ENCODE results near the gene GP1BA. TPM values are rescaled to one million over a fixed set of nuclear protein-coding genes. Genes with fewer than 3 reads are reported as not detected.

GP1BA gene
- total RNA-seq, 4 donors from 2014 or later = 0.19 TPM; not detected in 3

- ATAC-seq = no peak
- Histone ChIP-seq H3K36me3 (peaks cover 0 to 76% of the 10 kb centered on the region in 2 donors), H3K4me1 (peaks cover 0 to 20% (median 11%) of the 10 kb centered on the region in 3 donors), H3K4me3 (no peak overlapping the region), H3K27ac (no peak overlapping the region), H3K27me3 (peaks cover 18% of the 10 kb centered on the region), H3K9me3 (no peaks in the 10 kb centered on the region)
- TF ChIP-seq POLR2A (IDR thresholded peaks at IDR 0.05) (no peak), POLR2AphosphoS5 (IDR thresholded peaks at IDR 0.05) (no peak), EP300 (IDR thresholded peaks at IDR 0.05) (no peak)
- TF ChIP-seq, protein P1, sequence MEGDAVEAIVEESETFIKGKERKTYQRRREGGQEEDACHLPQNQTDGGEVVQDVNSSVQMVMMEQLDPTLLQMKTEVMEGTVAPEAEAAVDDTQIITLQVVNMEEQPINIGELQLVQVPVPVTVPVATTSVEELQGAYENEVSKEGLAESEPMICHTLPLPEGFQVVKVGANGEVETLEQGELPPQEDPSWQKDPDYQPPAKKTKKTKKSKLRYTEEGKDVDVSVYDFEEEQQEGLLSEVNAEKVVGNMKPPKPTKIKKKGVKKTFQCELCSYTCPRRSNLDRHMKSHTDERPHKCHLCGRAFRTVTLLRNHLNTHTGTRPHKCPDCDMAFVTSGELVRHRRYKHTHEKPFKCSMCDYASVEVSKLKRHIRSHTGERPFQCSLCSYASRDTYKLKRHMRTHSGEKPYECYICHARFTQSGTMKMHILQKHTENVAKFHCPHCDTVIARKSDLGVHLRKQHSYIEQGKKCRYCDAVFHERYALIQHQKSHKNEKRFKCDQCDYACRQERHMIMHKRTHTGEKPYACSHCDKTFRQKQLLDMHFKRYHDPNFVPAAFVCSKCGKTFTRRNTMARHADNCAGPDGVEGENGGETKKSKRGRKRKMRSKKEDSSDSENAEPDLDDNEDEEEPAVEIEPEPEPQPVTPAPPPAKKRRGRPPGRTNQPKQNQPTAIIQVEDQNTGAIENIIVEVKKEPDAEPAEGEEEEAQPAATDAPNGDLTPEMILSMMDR (IDR thresholded peaks at IDR 0.05) = no peak
- WGBS, 2 donors (ENCODE audit: low coverage in 1 of 2) = 90 to 100% methylated on average over 2 to 3 of the region's 13 CpGs
Measured at GRCh38 chr17:4895121-4895520, 37.0 kb upstream of the GP1BA start.

DNA sequence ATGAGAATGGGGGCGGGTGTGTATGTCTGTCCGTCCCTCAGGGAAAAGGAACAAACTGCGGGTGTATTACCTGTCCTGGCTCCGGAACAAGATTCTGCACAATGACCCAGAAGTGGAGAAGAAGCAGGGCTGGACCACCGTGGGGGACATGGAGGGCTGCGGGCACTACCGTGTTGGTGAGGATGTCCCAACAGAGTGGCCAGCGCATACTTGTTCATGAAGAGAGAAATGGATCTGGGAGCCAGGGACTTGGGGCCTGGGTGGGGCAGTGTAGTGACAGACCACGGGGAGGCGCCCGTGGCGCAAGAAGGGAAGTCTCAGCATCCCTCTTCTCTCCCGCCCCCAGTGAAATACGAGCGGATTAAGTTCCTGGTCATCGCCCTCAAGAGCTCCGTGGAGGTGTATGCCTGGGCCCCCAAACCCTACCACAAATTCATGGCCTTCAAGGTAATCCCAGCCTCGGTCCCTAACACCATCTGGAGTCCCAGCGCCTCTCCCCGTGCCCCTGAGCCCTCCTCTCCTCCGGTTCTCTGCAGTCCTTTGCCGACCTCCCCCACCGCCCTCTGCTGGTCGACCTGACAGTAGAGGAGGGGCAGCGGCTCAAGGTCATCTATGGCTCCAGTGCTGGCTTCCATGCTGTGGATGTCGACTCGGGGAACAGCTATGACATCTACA lies 36.3 kb upstream of the GP1BA start:
- no peak for TF ChIP-seq POLR2AphosphoS5 (IDR thresholded peaks at IDR 0.05)
- TF ChIP-seq POLR2A (IDR thresholded peaks at IDR 0.05) = no peak
- no peak for TF ChIP-seq EP300 (IDR thresholded peaks at IDR 0.05)
- TF ChIP-seq, protein P1 (IDR thresholded peaks at IDR 0.05) = no peak
- WGBS, 2 donors (ENCODE audit: low coverage in 1 of 2) = 67 to 72% methylated on average over 12 to 16 of the region's 27 CpGs
- H3K27me3 ChIP-seq = peaks cover 25% of the 10 kb centered on the region
- H3K36me3 ChIP-seq = peaks cover 0 to 69% of the 10 kb centered on the region in 2 donors
- H3K27ac ChIP-seq = no peak overlapping the region
- H3K4me3 ChIP-seq = no peak overlapping the region
- no peak for ATAC-seq
- H3K4me1 ChIP-seq = peaks cover 0 to 26% (median 11%) of the 10 kb centered on the region in 3 donors
- H3K9me3 ChIP-seq = no peaks in the 10 kb centered on the region

- Histone ChIP-seq H3K27me3 (peaks cover 32% of the 10 kb centered on the region), H3K36me3 (peaks cover 0 to 62% of the 10 kb centered on the region in 2 donors), H3K4me3 (no peak overlapping the region), H3K4me1 (peaks cover 0 to 30% (median 11%) of the 10 kb centered on the region in 3 donors), H3K9me3 (no peaks in the 10 kb centered on the region), H3K27ac (no peak overlapping the region)
- ATAC-seq = no peak
- no peak for TF ChIP-seq POLR2AphosphoS5 (IDR thresholded peaks at IDR 0.05)
- TF ChIP-seq, protein P1 (IDR thresholded peaks at IDR 0.05) = no peak
- TF ChIP-seq POLR2A (IDR thresholded peaks at IDR 0.05) = no peak
- no peak for TF ChIP-seq EP300 (IDR thresholded peaks at IDR 0.05)
- 86% methylated on average over 2 to 4 of the region's 27 CpGs for WGBS, 2 donors (ENCODE audit: low coverage in 1 of 2)
Measured at GRCh38 chr17:4896332-4897197, 35.5 kb upstream of the GP1BA start.

- no peak overlapping the region for H3K4me3 ChIP-seq
- peaks cover 0 to 35% (median 11%) of the 10 kb centered on the region in 3 donors for H3K4me1 ChIP-seq
- no peak for ATAC-seq
- TF ChIP-seq, protein P1 (IDR thresholded peaks at IDR 0.05) = no peak
- TF ChIP-seq POLR2A (IDR thresholded peaks at IDR 0.05) (no peak), EP300 (IDR thresholded peaks at IDR 0.05) (no peak), POLR2AphosphoS5 (IDR thresholded peaks at IDR 0.05) (no peak)
- WGBS, 2 donors (ENCODE audit: low coverage in 1 of 2) = 65 to 80% methylated on average over 1 to 8 of the region's 10 CpGs
- H3K27me3 ChIP-seq = peaks cover 36% of the 10 kb centered on the region
- H3K9me3 ChIP-seq = no peaks in the 10 kb centered on the region
- H3K27ac ChIP-seq = no peak overlapping the region
- H3K36me3 ChIP-seq = peaks cover 0 to 55% of the 10 kb centered on the region in 2 donors
Measured at GRCh38 chr17:4897198-4897687, 34.8 kb upstream of the GP1BA start.

All from gastroesophageal sphincter (tissue), 4 donors.